Psoas muscle (tissue), 8 donors: ENCODE data around the gene VPS4B. TPM values are rescaled to one million over a fixed set of nuclear protein-coding genes. Genes with fewer than 3 reads are reported as not detected.
A peak's percentile ranks its signal among the peaks of the same experiment; 100 is the strongest.

Experiments used
- ATAC-seq, 4 donors: fragments of 200-7000 bp; cut with Tn5 transposase; one replicate each; pipeline ENCODE4 v1.9.1; 2020; ENCODE audit warnings: moderate library complexity in 3 of 4, mild to moderate bottlenecking in 2 of 4
- DNase-seq, 2 donors: peaks; one replicate each; pipeline ENCODE4 v3.0.0-alpha.2; 2020
- H3K27ac ChIP-seq: fragments of 200-600 bp; one replicate; pipeline ENCODE4 v1.8.0; 2022
- H3K27me3 ChIP-seq, 3 donors: fragments of 200-600 bp in 1 of 3; one replicate each; pipeline versions ENCODE4 v1.6.1 to v1.8.0; 2013 to 2022; ENCODE audit warnings: low read length in 2 of 3, mild to moderate bottlenecking in 2 of 3, moderate library complexity in 1 of 3; ENCODE audit not compliant: insufficient read depth in 3 of 3
- H3K36me3 ChIP-seq, 2 donors: fragments of 200-600 bp in 1 of 2; one replicate each; pipeline versions ENCODE4 v1.6.1 to v1.8.0; 2013 to 2022; ENCODE audit warnings: low read depth in 1 of 2, mild to moderate bottlenecking in 1 of 2, moderate library complexity in 1 of 2; ENCODE audit not compliant: insufficient read depth in 1 of 2
- H3K4me1 ChIP-seq: fragments of 200-600 bp; one replicate; pipeline ENCODE4 v1.8.0; 2022
- H3K4me3 ChIP-seq: fragments of 200-600 bp; one replicate; pipeline ENCODE4 v1.8.0; 2022; ENCODE audit warnings: mild to moderate bottlenecking
- H3K9me3 ChIP-seq: fragments of 200-600 bp; one replicate; pipeline ENCODE4 v1.8.0; 2022
- WGBS, 3 donors: extraction: QIAGEN DNeasy Blood & Tissue Kit; methylation state at CpG; one replicate each; pipeline versions ENCODE4 v1.1.6 to v1.1.7; 2013; 5-methylcytosine and 5-hydroxymethylcytosine counted together
- intact Hi-C, 2 donors: fragments of 100-400 bp; cut with DNase I; formaldehyde crosslinking; loops; one replicate each; pipeline versions ENCODE4 v1.11.0 to v1.14.2; 2022
- polyA plus RNA-seq, 3 donors: library from polyadenylated mRNA; stranded (reverse); fragments of 200-250 nt; gene quantifications; one replicate each; pipeline ENCODE4 v1.2.3, GENCODE V29; 2013
- total RNA-seq, 4 donors: library from RNA; stranded (reverse); fragmentation: NEBNext Ultra II Directional in 2 of 4; extraction: Animal tissue kit (Norgen Biotek cat#: 25700) in 2 of 4; gene quantifications; one replicate each; pipeline versions ENCODE4 v1.2.1 to v1.2.4, GENCODE V29; 2021 to 2023
- TF ChIP-seq, protein P1 (sequence below): fragments of 200-600 bp; IDR thresholded peaks from one replicate; pipeline ENCODE4 v1.8.0; 2022; ENCODE audit warnings: antibody characterized with exemption
- donor health status: healthy with polysubstance abuse.
- donor health status: DM: no; HTN: no; CAD: no; lungs with moderate emphysema.
- donor health status: Bipolar disorder and iron deficiency.
- donor health status: healthy.
- donor health status: DM: yes; HTN: yes; CAD: no.
- donor health status: DM: no; HTN: no; CAD: no.
- donor health status: DM: no; HTN: no; CAD: no.
- donor health status: DM: yes; HTN: yes; CAD: no.

Gene VPS4B
- total and polyA plus RNA-seq, 7 donors = 8.4 to 24.8 (median 17.9) TPM

DNA sequence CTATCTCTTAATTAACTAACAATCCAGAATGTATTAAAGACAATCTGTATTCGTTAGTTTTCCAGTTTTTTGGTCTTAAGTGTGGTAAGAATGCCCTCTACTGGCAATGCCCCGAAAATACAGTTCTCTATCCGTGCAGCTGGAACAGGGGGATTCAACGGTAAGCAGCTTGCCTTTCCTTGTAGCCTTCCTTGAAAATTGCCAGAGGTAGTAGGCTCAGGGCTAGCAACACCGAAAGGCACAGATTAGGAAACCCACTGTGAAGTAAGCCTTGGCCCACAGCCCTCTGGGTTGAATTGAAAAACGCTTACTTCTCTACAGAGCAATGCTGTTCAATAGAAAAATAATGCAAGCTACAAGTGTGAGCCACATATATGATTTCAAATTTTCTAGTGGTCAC lies 17.1 kb upstream of the VPS4B start:
- TF ChIP-seq, protein P1, sequence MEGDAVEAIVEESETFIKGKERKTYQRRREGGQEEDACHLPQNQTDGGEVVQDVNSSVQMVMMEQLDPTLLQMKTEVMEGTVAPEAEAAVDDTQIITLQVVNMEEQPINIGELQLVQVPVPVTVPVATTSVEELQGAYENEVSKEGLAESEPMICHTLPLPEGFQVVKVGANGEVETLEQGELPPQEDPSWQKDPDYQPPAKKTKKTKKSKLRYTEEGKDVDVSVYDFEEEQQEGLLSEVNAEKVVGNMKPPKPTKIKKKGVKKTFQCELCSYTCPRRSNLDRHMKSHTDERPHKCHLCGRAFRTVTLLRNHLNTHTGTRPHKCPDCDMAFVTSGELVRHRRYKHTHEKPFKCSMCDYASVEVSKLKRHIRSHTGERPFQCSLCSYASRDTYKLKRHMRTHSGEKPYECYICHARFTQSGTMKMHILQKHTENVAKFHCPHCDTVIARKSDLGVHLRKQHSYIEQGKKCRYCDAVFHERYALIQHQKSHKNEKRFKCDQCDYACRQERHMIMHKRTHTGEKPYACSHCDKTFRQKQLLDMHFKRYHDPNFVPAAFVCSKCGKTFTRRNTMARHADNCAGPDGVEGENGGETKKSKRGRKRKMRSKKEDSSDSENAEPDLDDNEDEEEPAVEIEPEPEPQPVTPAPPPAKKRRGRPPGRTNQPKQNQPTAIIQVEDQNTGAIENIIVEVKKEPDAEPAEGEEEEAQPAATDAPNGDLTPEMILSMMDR = peak; percentile 81
- intact Hi-C loops = loop anchor here in 1 of 2 donors (2.0 to 5.0 kb wide), 2 partner anchors 97 to 423 kb away; no protein-coding TSS in a partner anchor
- Histone ChIP-seq H3K27ac (no peak overlapping the region), H3K4me3 (no peak overlapping the region), H3K27me3 (no peaks in the 10 kb centered on the region), H3K36me3 (no peaks in the 10 kb centered on the region), H3K9me3 (no peaks in the 10 kb centered on the region), H3K4me1 (no peaks in the 10 kb centered on the region)
- 2 to 4% (median 4%) methylated on average over 6 of the region's 6 CpGs for whole genome bisulfite sequencing, 3 donors
- ATAC-seq (peak; percentile 64 to 90 (median 72)), DNase-seq (no peak)

- ATAC-seq (peak in 1 of 4 donors; percentile 14), DNase-seq (no peak)
- intact Hi-C loops = loop anchor here in 1 of 2 donors (2.0 to 5.0 kb wide), 2 partner anchors 96 to 421 kb away; no protein-coding TSS in a partner anchor
- Histone ChIP-seq H3K27ac (no peak overlapping the region), H3K4me1 (no peaks in the 10 kb centered on the region), H3K9me3 (no peaks in the 10 kb centered on the region), H3K36me3 (no peaks in the 10 kb centered on the region), H3K27me3 (no peaks in the 10 kb centered on the region), H3K4me3 (no peak overlapping the region)
- TF ChIP-seq, protein P1 = no peak
- 35 to 59% (median 43%) methylated on average over 2 of the region's 2 CpGs for WGBS, 3 donors
Measured at GRCh38 chr18:63438181-63438580, 15.9 kb upstream of the VPS4B start.

DNA sequence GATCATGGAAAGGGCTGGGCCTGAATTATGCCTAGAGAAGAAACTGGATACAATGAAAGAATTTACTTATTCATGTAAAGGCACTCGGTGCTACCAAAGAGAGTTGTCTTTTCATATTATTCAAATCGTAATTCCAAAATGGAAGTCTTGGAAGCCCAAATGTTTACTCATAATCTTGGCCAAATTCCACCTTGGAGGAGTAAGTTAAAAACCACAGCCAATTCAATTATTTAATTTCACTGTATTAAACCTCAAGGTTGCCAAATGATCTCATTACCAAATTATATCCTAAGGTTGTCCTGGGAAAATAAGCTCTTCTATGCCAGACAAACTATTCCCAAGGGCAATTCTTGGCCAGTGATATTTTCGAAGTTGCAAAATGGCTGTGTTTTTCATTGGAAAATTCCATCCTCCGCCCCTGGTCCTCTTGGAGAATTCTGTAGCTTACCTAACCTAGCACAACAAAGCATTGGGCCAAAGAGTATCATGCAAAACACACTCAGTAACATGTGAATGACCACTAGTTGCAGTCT lies 11.1 kb upstream of the VPS4B start:
- Histone ChIP-seq H3K9me3 (no peaks in the 10 kb centered on the region), H3K27ac (no peak overlapping the region), H3K27me3 (no peaks in the 10 kb centered on the region), H3K4me1 (no peaks in the 10 kb centered on the region), H3K36me3 (no peaks in the 10 kb centered on the region), H3K4me3 (no peak overlapping the region)
- intact Hi-C loops = no loop called here
- peak in 2 of 4 donors; percentile 57 to 70 for ATAC-seq
- no peak for DNase-seq
- 31 to 49% (median 32%) methylated on average over 4 of the region's 4 CpGs for WGBS, 3 donors
- TF ChIP-seq, protein P1 = no peak

DNA sequence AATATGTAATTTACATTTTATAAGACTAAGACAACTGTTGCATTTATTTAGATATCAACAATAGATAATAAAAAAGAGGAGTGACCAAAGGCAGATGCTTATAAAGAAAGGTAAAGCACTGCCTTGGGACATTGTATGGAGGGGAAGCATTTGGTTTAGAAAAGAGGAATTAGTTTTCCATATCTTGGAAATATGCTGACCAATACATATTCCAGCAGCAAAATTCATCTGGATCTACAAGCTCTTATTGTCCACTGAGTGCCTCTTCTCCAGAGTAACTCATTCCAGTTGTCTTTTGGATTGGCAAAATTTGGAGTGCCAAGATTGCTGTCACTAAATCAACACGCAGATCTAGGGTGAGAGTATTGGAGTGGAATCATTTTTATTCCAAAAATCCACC lies 8.9 kb upstream of the VPS4B start:
- no peaks in the 10 kb centered on the region for H3K9me3 ChIP-seq
- intact Hi-C loops = no loop called here
- H3K27ac ChIP-seq = no peak overlapping the region
- no peak overlapping the region for H3K4me3 ChIP-seq
- ATAC-seq (no peak), DNase-seq (no peak)
- H3K36me3 ChIP-seq = no peaks in the 10 kb centered on the region
- TF ChIP-seq, protein P1 = no peak
- no peaks in the 10 kb centered on the region for H3K4me1 ChIP-seq
- no peaks in the 10 kb centered on the region for H3K27me3 ChIP-seq
- WGBS, 3 donors = 41 to 60% (median 43%) methylated on average over 1 of the region's 1 CpG

DNA sequence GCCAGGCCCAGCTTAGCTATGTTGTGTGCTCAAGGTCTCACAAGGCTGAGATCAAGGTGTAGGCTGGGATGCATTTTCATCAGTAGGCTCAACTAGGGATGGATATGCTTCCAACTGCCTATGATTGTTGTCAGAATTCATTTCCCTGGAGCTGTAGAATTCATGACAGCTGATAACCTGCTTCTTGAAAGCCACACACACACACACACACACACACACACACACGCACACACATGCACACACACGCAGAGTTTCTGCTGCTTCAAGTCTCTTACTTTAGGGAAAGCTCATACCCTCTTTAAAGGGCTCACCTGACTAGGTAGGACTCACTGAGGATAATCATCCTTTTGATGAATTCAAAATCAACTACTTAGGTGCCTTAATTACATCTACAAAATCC lies 8.2 kb upstream of the VPS4B start:
- WGBS, 3 donors = 57 to 71% (median 68%) methylated on average over 2 of the region's 2 CpGs
- intact Hi-C loops = no loop called here
- no peaks in the 10 kb centered on the region for H3K27me3 ChIP-seq
- no peak for DNase-seq
- no peak overlapping the region for H3K27ac ChIP-seq
- H3K4me1 ChIP-seq = no peaks in the 10 kb centered on the region
- ATAC-seq = no peak
- no peaks in the 10 kb centered on the region for H3K9me3 ChIP-seq
- H3K4me3 ChIP-seq = no peak overlapping the region
- TF ChIP-seq, protein P1 = no peak
- H3K36me3 ChIP-seq = no peaks in the 10 kb centered on the region
